GM13977 (cell line): ENCODE measurements around the gene PAGE4.

Experiments used
- DNase-seq: peaks from one replicate; pipeline ENCODE4 v3.0.0; 2012; ENCODE audit warnings: low spot score
- in situ Hi-C: fragments of 300-500 bp; cut with MboI; formaldehyde crosslinking; loops from one replicate; pipeline ENCODE4 v1.12.0; 2022; ENCODE audit warnings: low sequenced_read_pairs, low pct_unique_long_range_greater_than_20kb, mixed read lengths, inconsistent platforms; ENCODE audit not compliant: unreplicated experiment
- TF ChIP-seq, protein P1 (sequence below): IDR thresholded peaks from 2 replicates; pipeline ENCODE4 v1.5.1; 2012; ENCODE audit warnings: mild to moderate bottlenecking, control low read depth; ENCODE audit not compliant: insufficient read depth; ENCODE audit errors: extremely low read depth, missing control alignments

The PAGE4 gene

GRCh38 chrX:49858341-49858740, 29.2 kb downstream of the PAGE4 start:
- in situ Hi-C loops = no loop called here

DNA sequence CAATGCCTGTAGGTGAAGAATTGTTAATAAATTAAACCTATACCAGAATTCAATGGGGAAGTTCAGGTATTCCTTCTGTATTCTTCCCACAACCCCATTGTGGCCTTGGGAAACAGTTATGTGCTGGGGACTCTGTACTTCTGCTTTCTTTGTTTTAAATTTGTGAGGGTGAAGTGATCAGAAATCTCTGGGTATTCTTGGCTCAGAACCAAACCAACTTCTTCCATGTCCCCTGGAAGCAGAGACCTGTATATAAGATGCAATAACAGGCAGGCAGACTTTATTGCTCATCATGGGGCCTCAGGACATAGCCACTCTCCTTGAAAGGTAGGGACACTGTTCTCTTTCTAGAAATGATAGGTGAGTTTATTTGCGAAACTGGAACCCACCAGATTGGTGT, 30.4 kb downstream of the PAGE4 start:
- in situ Hi-C loops = no loop called here
- DNase-seq = no peak

More at GRCh38 chrX:49858341-49858740, 29.2 kb downstream of the PAGE4 start:
- DNase-seq = no peak
- TF ChIP-seq, protein P1, sequence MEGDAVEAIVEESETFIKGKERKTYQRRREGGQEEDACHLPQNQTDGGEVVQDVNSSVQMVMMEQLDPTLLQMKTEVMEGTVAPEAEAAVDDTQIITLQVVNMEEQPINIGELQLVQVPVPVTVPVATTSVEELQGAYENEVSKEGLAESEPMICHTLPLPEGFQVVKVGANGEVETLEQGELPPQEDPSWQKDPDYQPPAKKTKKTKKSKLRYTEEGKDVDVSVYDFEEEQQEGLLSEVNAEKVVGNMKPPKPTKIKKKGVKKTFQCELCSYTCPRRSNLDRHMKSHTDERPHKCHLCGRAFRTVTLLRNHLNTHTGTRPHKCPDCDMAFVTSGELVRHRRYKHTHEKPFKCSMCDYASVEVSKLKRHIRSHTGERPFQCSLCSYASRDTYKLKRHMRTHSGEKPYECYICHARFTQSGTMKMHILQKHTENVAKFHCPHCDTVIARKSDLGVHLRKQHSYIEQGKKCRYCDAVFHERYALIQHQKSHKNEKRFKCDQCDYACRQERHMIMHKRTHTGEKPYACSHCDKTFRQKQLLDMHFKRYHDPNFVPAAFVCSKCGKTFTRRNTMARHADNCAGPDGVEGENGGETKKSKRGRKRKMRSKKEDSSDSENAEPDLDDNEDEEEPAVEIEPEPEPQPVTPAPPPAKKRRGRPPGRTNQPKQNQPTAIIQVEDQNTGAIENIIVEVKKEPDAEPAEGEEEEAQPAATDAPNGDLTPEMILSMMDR = no peak

DNA sequence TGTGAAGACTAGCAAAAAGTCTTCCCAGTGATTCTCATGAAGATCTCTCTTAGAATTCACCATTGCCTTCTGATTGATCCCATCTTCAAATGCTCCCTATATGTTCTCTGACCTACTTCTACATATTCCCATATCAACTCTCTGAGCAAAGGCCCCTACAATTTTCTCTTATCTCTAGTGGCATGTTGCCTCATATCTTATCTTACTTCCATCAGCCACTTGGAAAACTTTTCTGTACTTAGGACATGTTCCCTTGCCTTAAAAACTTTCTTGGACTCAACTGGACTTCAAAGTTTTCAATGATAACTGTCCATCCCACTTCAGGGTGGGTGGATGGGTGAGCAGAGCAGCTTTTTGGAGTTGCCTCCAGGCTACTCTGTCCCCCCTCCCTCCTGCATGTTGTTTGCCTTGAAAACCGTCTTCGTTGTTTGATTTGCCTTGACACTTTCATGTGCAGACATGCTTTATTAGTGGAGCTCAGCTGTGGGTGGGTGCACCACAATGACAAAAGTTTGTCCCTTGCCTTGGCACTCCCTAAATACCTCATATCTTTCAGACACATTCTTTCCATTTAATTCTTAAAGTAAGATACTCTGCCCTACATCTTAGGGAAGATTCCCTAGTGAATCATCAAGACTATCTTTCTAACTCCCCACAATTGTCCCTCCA, 31.9 kb downstream of the PAGE4 start:
- in situ Hi-C loops = no loop called here
- DNase-seq = no peak
- TF ChIP-seq, protein P1 = no peak

More for the DNA sequence above, 30.4 kb downstream of the PAGE4 start:
- TF ChIP-seq, protein P1 = no peak

- in situ Hi-C loops = no loop called here
- TF ChIP-seq, protein P1 = no peak
- DNase-seq = no peak
These were observed 33.0 kb downstream of the PAGE4 start for GRCh38 chrX:49862093-49862492.

GRCh38 chrX:49868739-49869138, 39.6 kb downstream of the PAGE4 start:
- no peak for DNase-seq
- in situ Hi-C loops = no loop called here
- TF ChIP-seq, protein P1 = no peak

- peak; percentile 65 for DNase-seq
- TF ChIP-seq, protein P1 = peak; percentile 48
- in situ Hi-C loops = loop anchor here (25.0 kb wide), 1 partner anchor 686 kb away; no protein-coding TSS in a partner anchor
These were observed 47.6 kb downstream of the PAGE4 start for GRCh38 chrX:49876750-49877149.
